Fibroblast of lung (primary cell): ENCODE measurements around the gene ZNF593OS.

Experiments
- EZH2 ChIP-seq: IDR thresholded peaks from 2 replicates; pipeline ENCODE4 v1.5.1; 2012; ENCODE audit warnings: low read length, control low read depth, mild to moderate bottlenecking; ENCODE audit errors: missing control alignments
- TF ChIP-seq, protein P1 (sequence below), 2 donors: IDR thresholded peaks in 1 of 2; conservative IDR thresholded peaks in 1 of 2; 1 replicate in 1 of 2; 2 replicates in 1 of 2; pipeline ENCODE4 v1.5.1; 2011 to 2012; ENCODE audit warnings: low read length in 2 of 2, control low read depth in 1 of 2, inconsistent platforms in 1 of 2, low read depth in 1 of 2, mild to moderate bottlenecking in 1 of 2

DNA sequence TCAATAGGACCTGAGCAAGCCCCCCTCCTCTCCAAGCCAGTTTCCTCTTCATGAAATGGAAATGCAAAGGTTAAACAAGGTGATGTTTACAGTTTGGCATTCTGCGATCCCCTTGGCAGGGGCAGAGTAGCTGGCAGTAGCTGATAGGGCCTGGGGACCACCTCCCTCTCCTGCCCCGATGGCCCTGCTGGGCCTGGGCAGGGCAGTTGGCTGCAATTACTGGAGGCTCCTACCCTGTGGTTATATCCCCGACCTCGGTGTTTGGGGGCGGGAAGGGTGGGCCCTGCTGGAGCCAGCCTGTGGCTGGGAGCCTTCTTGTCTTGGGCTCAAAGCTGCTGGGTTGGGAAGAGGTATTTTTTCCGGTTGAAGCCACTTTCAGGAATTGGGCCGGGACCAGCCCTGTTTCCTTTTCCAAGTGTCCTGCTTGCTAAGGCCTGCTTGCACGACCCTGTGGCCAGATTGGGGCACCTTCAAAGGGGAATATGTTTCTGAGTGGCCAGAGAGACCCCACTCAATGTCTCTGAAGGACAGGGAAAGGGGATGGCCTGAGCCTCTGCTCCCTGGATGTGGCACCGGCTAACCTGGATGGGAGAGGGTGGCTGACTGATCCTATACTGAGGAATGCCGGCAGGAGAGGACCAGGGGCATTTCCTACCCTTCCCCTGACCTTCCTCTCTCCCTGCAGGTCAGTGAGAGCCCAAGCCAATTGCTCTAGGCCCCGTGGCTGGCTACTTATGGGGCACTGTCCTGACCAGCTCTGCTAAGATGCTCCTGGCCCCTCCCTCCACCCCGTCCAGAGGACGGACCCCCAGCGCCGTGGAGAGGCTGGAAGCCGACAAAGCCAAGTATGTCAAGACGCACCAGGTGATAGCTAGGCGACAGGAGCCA, 10.9 kb downstream of the ZNF593OS start:
- TF ChIP-seq, protein P1, sequence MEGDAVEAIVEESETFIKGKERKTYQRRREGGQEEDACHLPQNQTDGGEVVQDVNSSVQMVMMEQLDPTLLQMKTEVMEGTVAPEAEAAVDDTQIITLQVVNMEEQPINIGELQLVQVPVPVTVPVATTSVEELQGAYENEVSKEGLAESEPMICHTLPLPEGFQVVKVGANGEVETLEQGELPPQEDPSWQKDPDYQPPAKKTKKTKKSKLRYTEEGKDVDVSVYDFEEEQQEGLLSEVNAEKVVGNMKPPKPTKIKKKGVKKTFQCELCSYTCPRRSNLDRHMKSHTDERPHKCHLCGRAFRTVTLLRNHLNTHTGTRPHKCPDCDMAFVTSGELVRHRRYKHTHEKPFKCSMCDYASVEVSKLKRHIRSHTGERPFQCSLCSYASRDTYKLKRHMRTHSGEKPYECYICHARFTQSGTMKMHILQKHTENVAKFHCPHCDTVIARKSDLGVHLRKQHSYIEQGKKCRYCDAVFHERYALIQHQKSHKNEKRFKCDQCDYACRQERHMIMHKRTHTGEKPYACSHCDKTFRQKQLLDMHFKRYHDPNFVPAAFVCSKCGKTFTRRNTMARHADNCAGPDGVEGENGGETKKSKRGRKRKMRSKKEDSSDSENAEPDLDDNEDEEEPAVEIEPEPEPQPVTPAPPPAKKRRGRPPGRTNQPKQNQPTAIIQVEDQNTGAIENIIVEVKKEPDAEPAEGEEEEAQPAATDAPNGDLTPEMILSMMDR (conservative IDR thresholded peaks at IDR 0.05 in 1 of 2, IDR thresholded peaks at IDR 0.05 in 1 of 2; ENCODE audit: low read depth in 1 of 2, low read length in 2 of 2): no peak
- TF ChIP-seq EZH2: no peak
